GM10266 (cell line): ENCODE measurements around the gene C6orf62.
"Not testable (repeated sequence)": the region's sequence is repeated elsewhere in the genome, so short reads cannot be mapped to it uniquely, and the experiment has no call there.

Experiments
- DNase-seq: peaks from one replicate; pipeline ENCODE4 v3.0.0; 2012; ENCODE audit errors: extremely low spot score
- TF ChIP-seq, protein P1 (sequence below): IDR thresholded peaks from 2 replicates; pipeline ENCODE4 v1.5.1; 2012; ENCODE audit warnings: mild to moderate bottlenecking, low read depth; ENCODE audit not compliant: control insufficient read depth, insufficient read depth; ENCODE audit errors: missing control alignments

The C6orf62 gene

DNA sequence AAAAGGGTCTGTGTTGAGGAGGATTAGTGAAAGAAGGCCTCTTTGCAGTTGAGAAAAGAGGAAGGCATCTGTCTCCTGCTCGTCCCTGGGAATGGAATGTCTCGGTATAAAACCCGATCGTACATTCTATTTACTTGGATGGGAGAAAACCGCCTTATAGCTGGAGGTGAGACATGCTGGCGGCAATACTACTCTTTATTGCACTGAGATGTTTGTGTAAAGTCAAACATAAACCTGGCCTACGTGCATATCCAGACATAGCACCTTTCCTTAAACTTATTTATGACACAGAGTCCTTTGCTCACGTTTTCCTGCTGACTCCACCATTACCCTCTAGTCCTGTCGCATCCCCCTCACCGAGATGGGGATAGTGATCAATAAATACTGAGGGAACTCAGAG, 56.7 kb downstream of the C6orf62 start:
- TF ChIP-seq, protein P1, sequence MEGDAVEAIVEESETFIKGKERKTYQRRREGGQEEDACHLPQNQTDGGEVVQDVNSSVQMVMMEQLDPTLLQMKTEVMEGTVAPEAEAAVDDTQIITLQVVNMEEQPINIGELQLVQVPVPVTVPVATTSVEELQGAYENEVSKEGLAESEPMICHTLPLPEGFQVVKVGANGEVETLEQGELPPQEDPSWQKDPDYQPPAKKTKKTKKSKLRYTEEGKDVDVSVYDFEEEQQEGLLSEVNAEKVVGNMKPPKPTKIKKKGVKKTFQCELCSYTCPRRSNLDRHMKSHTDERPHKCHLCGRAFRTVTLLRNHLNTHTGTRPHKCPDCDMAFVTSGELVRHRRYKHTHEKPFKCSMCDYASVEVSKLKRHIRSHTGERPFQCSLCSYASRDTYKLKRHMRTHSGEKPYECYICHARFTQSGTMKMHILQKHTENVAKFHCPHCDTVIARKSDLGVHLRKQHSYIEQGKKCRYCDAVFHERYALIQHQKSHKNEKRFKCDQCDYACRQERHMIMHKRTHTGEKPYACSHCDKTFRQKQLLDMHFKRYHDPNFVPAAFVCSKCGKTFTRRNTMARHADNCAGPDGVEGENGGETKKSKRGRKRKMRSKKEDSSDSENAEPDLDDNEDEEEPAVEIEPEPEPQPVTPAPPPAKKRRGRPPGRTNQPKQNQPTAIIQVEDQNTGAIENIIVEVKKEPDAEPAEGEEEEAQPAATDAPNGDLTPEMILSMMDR: no peak

DNA sequence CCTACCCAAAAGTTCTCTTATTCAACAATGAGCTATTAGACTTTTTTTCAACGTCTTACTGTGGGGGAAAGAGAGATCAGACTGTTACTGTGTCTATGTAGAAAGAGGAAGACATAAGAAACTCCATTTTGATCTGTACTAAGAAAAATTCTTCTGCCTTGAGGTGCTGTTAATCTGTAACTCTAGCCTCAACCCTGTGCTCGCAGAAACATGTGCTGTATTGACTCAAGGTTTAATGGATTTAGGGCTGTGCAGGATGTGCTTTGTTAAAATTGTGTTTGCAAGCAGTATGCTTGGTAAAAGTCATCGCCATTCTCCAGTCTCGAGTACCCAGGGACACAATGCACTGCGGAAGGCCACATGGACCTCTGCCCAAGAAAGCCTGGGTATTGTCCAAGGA, 57.2 kb downstream of the C6orf62 start:
- DNase-seq: not testable (repeated sequence)

More for the DNA sequence above, 56.7 kb downstream of the C6orf62 start:
- no peak for DNase-seq

DNA sequence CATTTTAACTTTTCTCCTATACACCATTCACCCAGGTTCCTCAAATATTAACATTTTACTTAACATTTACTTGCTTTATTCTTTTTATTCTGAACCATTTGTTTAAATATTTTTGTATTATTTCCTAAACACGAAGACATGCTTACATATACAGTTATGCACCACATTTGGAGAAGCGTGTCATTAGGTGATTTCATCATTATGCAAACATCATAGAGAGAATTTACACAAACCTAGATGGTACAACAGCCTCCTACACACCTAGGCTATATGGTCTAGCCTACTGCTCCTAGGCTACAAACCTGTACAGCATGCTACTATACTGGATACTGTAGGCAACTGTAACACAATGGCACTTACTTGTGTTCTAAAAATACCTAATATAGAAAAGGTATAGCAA, 58.8 kb downstream of the C6orf62 start:
- TF ChIP-seq, protein P1: no peak
- DNase-seq: no peak

DNA sequence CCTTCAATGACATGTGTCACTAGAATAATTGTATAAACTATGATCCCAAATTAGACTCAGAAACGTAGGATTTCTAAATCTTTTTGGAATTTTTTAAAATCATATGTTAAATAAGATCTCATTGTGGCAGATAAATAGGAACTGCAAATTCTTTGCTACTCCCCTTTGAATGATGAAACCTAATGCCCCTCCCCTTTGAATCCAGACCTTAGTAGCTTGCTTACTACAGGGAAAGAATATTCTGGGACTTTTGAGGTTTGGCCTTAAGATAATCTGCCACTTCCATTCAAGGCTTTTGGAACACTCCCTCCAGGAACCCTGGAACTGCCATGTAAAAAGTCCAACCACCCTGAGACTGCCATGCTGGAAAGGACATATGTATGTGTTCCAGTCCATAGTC, 59.4 kb downstream of the C6orf62 start:
- TF ChIP-seq, protein P1: no peak
- no peak for DNase-seq

DNA sequence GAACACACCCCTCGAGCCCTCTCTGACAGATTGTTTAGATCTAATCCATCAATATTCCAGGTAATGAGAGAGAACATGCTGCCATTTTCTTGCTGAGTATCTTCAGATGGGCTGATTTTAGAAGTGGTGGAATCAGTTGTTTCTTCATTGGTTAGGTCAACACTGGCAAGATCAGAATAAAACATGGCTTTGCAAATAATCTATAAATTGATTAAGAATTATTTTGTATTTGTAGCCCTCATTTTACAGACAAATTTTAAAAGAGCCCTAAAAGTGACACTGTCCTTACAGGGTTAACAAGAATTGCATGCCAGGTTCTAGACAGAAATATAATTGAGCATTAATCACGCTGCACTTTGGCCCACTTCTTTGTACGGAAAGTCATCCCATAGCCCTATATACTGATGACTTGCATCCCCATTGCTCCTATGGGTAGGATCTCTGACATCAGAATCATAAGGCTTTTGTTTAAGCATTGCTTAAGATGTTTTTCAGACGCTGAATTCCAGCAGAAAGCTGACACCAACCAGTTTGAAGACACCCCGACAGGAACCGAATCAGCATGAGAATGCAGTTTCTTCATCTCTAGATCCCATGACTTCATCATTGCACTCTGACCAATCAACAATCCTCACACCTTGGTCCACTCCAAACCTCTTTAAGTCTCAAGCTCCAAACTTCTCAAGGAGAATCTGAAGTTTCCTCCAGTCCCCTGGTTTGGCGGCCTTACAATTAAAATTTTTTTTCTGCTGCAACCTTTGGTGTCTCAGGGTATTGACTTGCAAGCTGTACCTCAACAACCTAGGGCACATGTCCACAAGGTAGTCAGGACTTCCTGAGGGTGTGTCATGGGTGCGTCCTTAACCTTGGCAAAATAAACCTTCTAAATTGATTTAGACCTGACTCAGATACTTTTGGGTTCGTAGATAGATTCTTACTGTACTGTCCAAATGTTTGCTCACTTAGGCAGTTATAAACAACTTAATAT, 60.1 kb downstream of the C6orf62 start:
- no peak for DNase-seq
- TF ChIP-seq, protein P1: no peak

DNA sequence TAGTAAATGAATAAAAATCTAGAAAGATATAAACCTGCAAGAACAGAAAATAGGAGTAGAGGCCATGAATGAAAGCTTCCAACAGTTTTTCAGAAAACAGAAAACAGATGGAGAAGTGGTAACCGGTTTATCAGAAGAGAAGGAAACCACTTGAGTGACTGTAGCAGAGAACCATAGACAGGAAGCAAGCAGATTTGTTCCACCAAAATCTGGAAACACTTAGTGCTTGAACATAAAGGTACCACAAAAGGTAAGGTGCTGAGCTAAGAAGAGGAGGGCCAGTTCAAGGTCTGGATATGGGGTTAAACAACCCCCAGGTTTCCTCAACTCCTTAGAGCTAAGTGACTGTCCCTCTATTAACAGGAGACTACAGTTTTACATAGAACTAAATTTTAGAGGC, 63.7 kb downstream of the C6orf62 start:
- TF ChIP-seq, protein P1: no peak
- DNase-seq: no peak
